GM19238 (cell line): Measurements from ENCODE around the gene TANGO6.

Experiments used
- DNase-seq: peaks from one replicate; pipeline ENCODE4 v3.0.0; 2011; ENCODE audit warnings: low spot score; ENCODE audit not compliant: insufficient read length

The TANGO6 gene

GRCh38 chr16:68999114-68999513 lies 155.8 kb downstream of the TANGO6 start:
- DNase-seq: no peak

GRCh38 chr16:69003500-69003899 lies 160.2 kb downstream of the TANGO6 start:
- DNase-seq: no peak

GRCh38 chr16:69005641-69006355 lies 162.5 kb downstream of the TANGO6 start:
- no peak for DNase-seq

- DNase-seq: no peak
Observed at GRCh38 chr16:69012906-69013305, 169.6 kb downstream of the TANGO6 start.

- no peak for DNase-seq
Observed at GRCh38 chr16:69013991-69014390, 170.7 kb downstream of the TANGO6 start.

GRCh38 chr16:69014811-69015210 lies 171.5 kb downstream of the TANGO6 start:
- no peak for DNase-seq

GRCh38 chr16:69017036-69017783 lies 173.9 kb downstream of the TANGO6 start:
- DNase-seq: no peak

GRCh38 chr16:69019811-69020210 lies 176.5 kb downstream of the TANGO6 start:
- no peak for DNase-seq

- no peak for DNase-seq
Observed at GRCh38 chr16:69029121-69029520, 185.8 kb downstream of the TANGO6 start.

- no peak for DNase-seq
Observed at GRCh38 chr16:69031877-69032301, 188.6 kb downstream of the TANGO6 start.

GRCh38 chr16:69033151-69033949 lies 190.0 kb downstream of the TANGO6 start:
- DNase-seq: no peak

- DNase-seq: no peak
Observed at GRCh38 chr16:69035375-69035774, 192.0 kb downstream of the TANGO6 start.

GRCh38 chr16:69036399-69037091 lies 193.2 kb downstream of the TANGO6 start:
- DNase-seq: no peak

- no peak for DNase-seq
Observed at GRCh38 chr16:69037373-69038160, 194.2 kb downstream of the TANGO6 start.

- no peak for DNase-seq
Observed at GRCh38 chr16:69039333-69039941, 196.1 kb downstream of the TANGO6 start.

- no peak for DNase-seq
Observed at GRCh38 chr16:69040144-69040909, 197.0 kb downstream of the TANGO6 start.

GRCh38 chr16:69048328-69049120 lies 205.2 kb downstream of the TANGO6 start:
- DNase-seq: no peak

- DNase-seq: no peak
Observed at GRCh38 chr16:69049146-69049545, 205.8 kb downstream of the TANGO6 start.
